Hepatocyte (in vitro differentiated cells): ENCODE measurements around the gene SAMD3. TPM values are rescaled to one million over a fixed set of nuclear protein-coding genes. Genes with fewer than 3 reads are reported as not detected.

Experiments
- DNase-seq: peaks from one replicate; pipeline ENCODE4 v3.0.0-alpha.2; 2016; ENCODE audit warnings: low spot score
- H2AFZ ChIP-seq: fragments of 200-600 bp; sonication (generic); 2 replicates; pipeline ENCODE4 v1.6.0; 2016; ENCODE audit warnings: antibody characterized with exemption, mild to moderate bottlenecking
- H3K27ac ChIP-seq: fragments of 200-600 bp; sonication (generic); 2 replicates; pipeline ENCODE4 v1.5.1; 2016; ENCODE audit warnings: mild to moderate bottlenecking
- H3K27me3 ChIP-seq: fragments of 200-600 bp; sonication (generic); 2 replicates; pipeline ENCODE4 v1.6.1; 2016
- H3K36me3 ChIP-seq: fragments of 200-600 bp; sonication (generic); replicated peaks from 2 replicates; pipeline ENCODE4 v1.5.1; 2016; ENCODE audit warnings: low read depth; ENCODE audit not compliant: insufficient read depth
- H3K4me1 ChIP-seq: fragments of 200-600 bp; sonication (generic); 2 replicates; pipeline ENCODE4 v1.5.1; 2016; ENCODE audit warnings: mild to moderate bottlenecking, moderate library complexity; ENCODE audit not compliant: insufficient read depth
- H3K4me2 ChIP-seq: fragments of 200-600 bp; sonication (generic); 2 replicates; pipeline ENCODE4 v1.6.0; 2016
- H3K4me3 ChIP-seq: fragments of 200-600 bp; sonication (generic); 2 replicates; pipeline ENCODE4 v1.5.1; 2016; ENCODE audit warnings: mild to moderate bottlenecking
- H3K79me2 ChIP-seq: fragments of 200-600 bp; sonication (generic); 2 replicates; pipeline ENCODE4 v1.6.0; 2017; ENCODE audit warnings: mild to moderate bottlenecking
- H3K9me2 ChIP-seq: fragments of 200-600 bp; sonication (generic); replicated peaks from 2 replicates; pipeline ENCODE4 v1.6.0; 2017; ENCODE audit warnings: mild to moderate bottlenecking; ENCODE audit not compliant: insufficient read depth
- H3K9me3 ChIP-seq: fragments of 200-600 bp; sonication (generic); 2 replicates; pipeline ENCODE4 v1.5.1; 2016; ENCODE audit warnings: low read depth, mild to moderate bottlenecking
- H4K20me1 ChIP-seq: fragments of 200-600 bp; sonication (generic); 2 replicates; pipeline ENCODE4 v1.6.0; 2016; ENCODE audit warnings: mild to moderate bottlenecking; ENCODE audit not compliant: insufficient read depth, poor library complexity, severe bottlenecking
- EZH2 ChIP-seq: fragments of 200-600 bp; sonication (generic); IDR thresholded peaks from 2 replicates; pipeline ENCODE4 v1.6.1; 2016; ENCODE audit warnings: antibody characterized with exemption, mild to moderate bottlenecking, borderline replicate concordance
- EZH2phosphoT487 ChIP-seq: fragments of 200-600 bp; sonication (generic); IDR thresholded peaks from one replicate; pipeline ENCODE4 v1.6.1; 2018; ENCODE audit warnings: antibody characterized with exemption, mild to moderate bottlenecking, low read depth, moderate library complexity; ENCODE audit not compliant: unreplicated experiment, severe bottlenecking
- WGBS: methylation state at CpG from one replicate; pipeline ENCODE4 v1.1.6; 2016; ENCODE audit warnings: low lambda C conversion rate; ENCODE audit errors: missing lambda C conversion rate; 5-methylcytosine and 5-hydroxymethylcytosine counted together
- polyA plus RNA-seq: library from polyadenylated mRNA; unstranded; fragments of >200 nt; fragmentation: Nextera tagmentation; extraction: Ambion mirVana; gene quantifications from 2 replicates; pipeline ENCODE4 v1.2.1, GENCODE V29; 2016
- total RNA-seq: library from RNA; depleted of rRNA; stranded (reverse); fragments of >200 nt; gene quantifications from 2 replicates; pipeline ENCODE4 v1.2.3, GENCODE V29; 2014
- TF ChIP-seq, protein P1 (sequence below): fragments of 200-600 bp; sonication (generic); IDR thresholded peaks from 2 replicates; pipeline ENCODE4 v1.5.1; 2016; ENCODE audit warnings: antibody characterized with exemption, mild to moderate bottlenecking; ENCODE audit not compliant: poor library complexity

The SAMD3 gene
- total and polyA plus RNA-seq, 2 experiments from 2014 or later, result 0.81 to 2.2 TPM

DNA sequence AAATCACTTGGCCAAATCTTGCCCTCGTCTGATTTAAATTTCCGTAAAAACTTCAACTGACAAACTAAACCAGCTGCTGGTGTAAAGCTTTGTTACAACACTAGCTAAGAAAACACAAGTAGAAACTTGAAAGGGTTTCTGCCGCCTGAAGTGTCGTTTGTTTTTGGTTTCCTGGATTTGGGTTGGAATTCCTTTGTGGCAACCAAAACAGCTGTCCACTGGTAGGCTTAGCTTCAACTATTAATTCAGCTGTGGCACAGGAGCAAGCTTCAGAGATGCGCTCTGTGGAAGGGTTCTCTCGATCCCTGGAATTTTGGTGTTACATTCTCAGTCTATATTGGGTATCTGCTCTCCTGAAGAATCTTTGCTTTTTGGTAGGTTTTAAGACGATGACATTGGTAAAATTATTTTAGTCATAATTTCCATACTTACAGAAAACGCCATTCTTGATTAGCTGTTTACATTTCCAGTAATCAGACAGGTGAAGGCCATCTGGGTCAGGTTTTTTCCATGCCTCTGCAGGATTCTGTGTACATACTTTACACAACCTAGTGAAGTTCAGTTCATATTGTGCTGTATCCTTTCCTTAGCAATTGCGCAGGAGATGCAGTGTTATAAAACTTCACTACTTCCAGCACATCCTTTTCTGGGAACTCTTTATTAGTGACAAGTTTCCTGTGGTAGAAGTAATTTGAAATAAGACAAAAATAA is 29.9 kb upstream of the SAMD3 start:
- H3K4me2 ChIP-seq, result no peak overlapping the region
- H2AFZ ChIP-seq, result no peak overlapping the region

DNA sequence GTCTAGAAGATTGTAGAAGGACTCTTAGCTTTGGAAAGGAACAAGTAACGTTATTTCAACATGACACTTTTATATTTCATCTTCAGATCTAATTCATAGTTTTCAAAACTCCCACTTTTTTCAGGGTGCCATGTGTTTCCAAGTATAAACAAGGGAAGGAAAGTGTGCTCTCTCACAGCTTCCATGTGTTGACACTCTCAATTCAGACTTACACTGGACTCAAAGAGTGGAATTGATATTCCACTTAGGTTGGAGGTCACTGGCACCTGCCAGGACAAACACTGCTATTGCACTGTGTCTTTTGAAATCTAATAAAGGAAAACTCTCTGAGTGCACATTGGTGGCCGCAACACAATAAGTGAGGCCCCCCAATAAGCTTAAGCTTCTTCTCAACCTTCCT is 22.5 kb upstream of the SAMD3 start:
- H3K36me3 ChIP-seq, result no peaks in the 10 kb centered on the region
- no peaks in the 10 kb centered on the region for H3K27me3 ChIP-seq
- H3K4me2 ChIP-seq, result no peak overlapping the region
- WGBS, result 98% methylated on average over 2 of the region's 2 CpGs
- H3K9me3 ChIP-seq, result no peaks in the 10 kb centered on the region
- H3K4me3 ChIP-seq, result no peak overlapping the region
- no peaks in the 10 kb centered on the region for H3K79me2 ChIP-seq
- DNase-seq, result no peak
- H3K4me1 ChIP-seq, result peaks cover 4% of the 10 kb centered on the region
- no peak overlapping the region for H3K27ac ChIP-seq
- TF ChIP-seq EZH2phosphoT487 (no peak), EZH2 (no peak)
- TF ChIP-seq, protein P1, sequence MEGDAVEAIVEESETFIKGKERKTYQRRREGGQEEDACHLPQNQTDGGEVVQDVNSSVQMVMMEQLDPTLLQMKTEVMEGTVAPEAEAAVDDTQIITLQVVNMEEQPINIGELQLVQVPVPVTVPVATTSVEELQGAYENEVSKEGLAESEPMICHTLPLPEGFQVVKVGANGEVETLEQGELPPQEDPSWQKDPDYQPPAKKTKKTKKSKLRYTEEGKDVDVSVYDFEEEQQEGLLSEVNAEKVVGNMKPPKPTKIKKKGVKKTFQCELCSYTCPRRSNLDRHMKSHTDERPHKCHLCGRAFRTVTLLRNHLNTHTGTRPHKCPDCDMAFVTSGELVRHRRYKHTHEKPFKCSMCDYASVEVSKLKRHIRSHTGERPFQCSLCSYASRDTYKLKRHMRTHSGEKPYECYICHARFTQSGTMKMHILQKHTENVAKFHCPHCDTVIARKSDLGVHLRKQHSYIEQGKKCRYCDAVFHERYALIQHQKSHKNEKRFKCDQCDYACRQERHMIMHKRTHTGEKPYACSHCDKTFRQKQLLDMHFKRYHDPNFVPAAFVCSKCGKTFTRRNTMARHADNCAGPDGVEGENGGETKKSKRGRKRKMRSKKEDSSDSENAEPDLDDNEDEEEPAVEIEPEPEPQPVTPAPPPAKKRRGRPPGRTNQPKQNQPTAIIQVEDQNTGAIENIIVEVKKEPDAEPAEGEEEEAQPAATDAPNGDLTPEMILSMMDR, result no peak
- H3K9me2 ChIP-seq, result no peaks in the 10 kb centered on the region
- H2AFZ ChIP-seq, result no peak overlapping the region
- no peaks in the 10 kb centered on the region for H4K20me1 ChIP-seq

More for the DNA sequence above, 29.9 kb upstream of the SAMD3 start:
- Histone ChIP-seq H3K9me2 (no peaks in the 10 kb centered on the region), H3K79me2 (no peaks in the 10 kb centered on the region), H4K20me1 (no peaks in the 10 kb centered on the region), H3K27me3 (no peaks in the 10 kb centered on the region), H3K36me3 (no peaks in the 10 kb centered on the region), H3K27ac (no peak overlapping the region), H3K4me1 (no peaks in the 10 kb centered on the region), H3K9me3 (no peaks in the 10 kb centered on the region), H3K4me3 (no peak overlapping the region)
- WGBS, result 70% methylated on average over 9 of the region's 9 CpGs
- TF ChIP-seq, protein P1, result no peak
- TF ChIP-seq EZH2phosphoT487 (no peak), EZH2 (no peak)
- DNase-seq, result no peak

DNA sequence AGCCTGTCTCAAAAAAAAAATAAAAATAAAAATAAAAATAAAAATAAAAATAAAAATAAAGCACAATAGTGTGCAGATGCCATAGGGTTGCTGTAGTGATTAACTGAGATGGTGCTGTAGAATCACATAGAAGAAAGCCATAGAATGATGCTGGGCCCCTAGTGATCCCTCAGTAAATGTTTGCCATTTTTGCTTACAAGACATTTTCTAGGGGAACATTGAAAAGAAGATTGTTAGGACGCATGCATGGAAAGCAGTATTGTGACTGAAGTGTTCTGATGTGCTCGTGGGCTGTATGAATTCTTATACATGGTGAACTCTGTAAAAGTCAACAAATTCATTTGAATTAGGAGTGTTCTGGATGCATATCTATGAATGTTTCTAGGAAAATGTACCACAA is 22.0 kb upstream of the SAMD3 start:
- Histone ChIP-seq H3K4me2 (no peak overlapping the region), H3K79me2 (no peaks in the 10 kb centered on the region), H3K9me3 (no peaks in the 10 kb centered on the region), H4K20me1 (no peaks in the 10 kb centered on the region), H3K27me3 (no peaks in the 10 kb centered on the region), H3K4me1 (peaks cover 4% of the 10 kb centered on the region), H3K36me3 (no peaks in the 10 kb centered on the region), H2AFZ (no peak overlapping the region), H3K27ac (no peak overlapping the region), H3K9me2 (no peaks in the 10 kb centered on the region), H3K4me3 (no peak overlapping the region)
- TF ChIP-seq EZH2phosphoT487 (no peak), EZH2 (no peak)
- TF ChIP-seq, protein P1, result no peak
- DNase-seq, result no peak
- 94% methylated on average over 2 of the region's 2 CpGs for WGBS
